ENCODE data around the gene FBXL20. TPM values are rescaled to one million over a fixed set of nuclear protein-coding genes. Genes with fewer than 3 reads are reported as not detected.

FBXL20 gene
- total RNA-seq, 1 donor from 2014 or later = 23.9 TPM

- ATAC-seq (no peak), DNase-seq (no peak)
- H3K4me3 ChIP-seq = no peak overlapping the region
- no peak for TF ChIP-seq CTCF (IDR thresholded peaks at IDR 0.05)
- intact Hi-C loops (cut with DNase I) = no loop called here
- no peak overlapping the region for H3K27ac ChIP-seq
- H3K36me3 ChIP-seq = no peaks in the 10 kb centered on the region
- H3K9me3 ChIP-seq = no peaks in the 10 kb centered on the region
- H3K4me1 ChIP-seq = peaks cover 16% of the 10 kb centered on the region
- peaks cover 51% of the 10 kb centered on the region for H3K27me3 ChIP-seq
These were observed 178.3 kb downstream of the FBXL20 start for GRCh38 chr17:39222866-39223834.

DNA sequence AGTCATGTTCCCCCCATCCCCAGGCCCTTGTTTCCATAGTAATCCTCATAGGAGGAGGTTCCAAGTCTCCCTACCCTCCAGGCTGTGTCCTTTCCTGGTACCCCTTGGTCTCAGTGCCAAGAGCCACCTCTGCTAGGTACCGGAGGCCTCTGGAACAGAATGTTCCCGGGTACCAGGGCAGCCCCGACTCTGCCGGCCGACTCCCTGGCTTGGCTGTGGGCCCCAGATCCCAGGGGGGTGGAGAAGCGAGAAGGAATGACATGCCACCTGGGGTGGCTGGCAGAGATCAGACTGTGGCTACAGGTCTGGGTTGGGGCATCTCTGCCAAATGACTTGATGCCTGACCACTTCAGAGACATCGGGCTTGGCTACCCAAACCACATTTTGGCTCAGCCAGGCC, 179.3 kb downstream of the FBXL20 start:
- H3K27ac ChIP-seq = no peak overlapping the region
- intact Hi-C loops (cut with DNase I) = no loop called here
- no peak for DNase-seq

GRCh38 chr17:39221572-39221971, 179.9 kb downstream of the FBXL20 start:
- no peak for TF ChIP-seq CTCF (IDR thresholded peaks at IDR 0.05)
- intact Hi-C loops (cut with DNase I) = no loop called here
- ATAC-seq (no peak), DNase-seq (peak; percentile 57)
- Histone ChIP-seq H3K27me3 (peaks cover 41% of the 10 kb centered on the region), H3K27ac (no peak overlapping the region), H3K9me3 (no peaks in the 10 kb centered on the region), H3K4me1 (peaks cover 16% of the 10 kb centered on the region), H3K4me3 (no peak overlapping the region), H3K36me3 (no peaks in the 10 kb centered on the region)

More for the DNA sequence above, 179.3 kb downstream of the FBXL20 start:
- Histone ChIP-seq H3K4me1 (peaks cover 16% of the 10 kb centered on the region), H3K27me3 (peaks cover 42% of the 10 kb centered on the region), H3K36me3 (no peaks in the 10 kb centered on the region), H3K4me3 (no peak overlapping the region), H3K9me3 (no peaks in the 10 kb centered on the region)
- no peak for ATAC-seq
- TF ChIP-seq CTCF (IDR thresholded peaks at IDR 0.05) = no peak

GRCh38 chr17:39219647-39220154, 181.7 kb downstream of the FBXL20 start:
- DNase-seq = no peak
- no peak overlapping the region for H3K4me3 ChIP-seq
- peak; percentile 14 for ATAC-seq
- H3K9me3 ChIP-seq = no peaks in the 10 kb centered on the region
- no peak overlapping the region for H3K27ac ChIP-seq
- H3K36me3 ChIP-seq = no peaks in the 10 kb centered on the region
- peaks cover 26% of the 10 kb centered on the region for H3K27me3 ChIP-seq
- peaks cover 2% of the 10 kb centered on the region for H3K4me1 ChIP-seq
- TF ChIP-seq CTCF (IDR thresholded peaks at IDR 0.05) = no peak
- intact Hi-C loops (cut with DNase I) = no loop called here

DNA sequence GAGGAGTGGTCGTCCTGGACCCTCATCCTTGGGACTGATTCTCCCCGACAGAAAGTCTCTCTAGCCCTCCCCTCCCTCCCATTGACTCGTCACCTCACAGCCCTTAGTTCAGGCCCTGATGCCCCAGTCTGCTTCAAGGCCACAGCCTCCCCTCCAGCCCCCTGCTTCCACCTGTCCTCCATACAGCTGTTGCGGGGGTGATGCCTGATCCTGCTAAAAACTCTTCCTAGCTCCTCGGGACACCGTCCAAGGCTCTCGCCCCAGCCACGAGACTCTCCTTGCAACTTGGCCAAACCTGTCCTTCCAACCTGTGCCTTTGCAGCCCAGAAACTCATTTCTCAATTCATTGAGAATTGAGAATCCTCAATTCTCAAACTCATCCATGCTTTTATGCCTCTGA, 182.5 kb downstream of the FBXL20 start:
- DNase-seq (no peak), ATAC-seq (no peak)
- Histone ChIP-seq H3K4me3 (no peak overlapping the region), H3K4me1 (no peaks in the 10 kb centered on the region), H3K27me3 (peaks cover 19% of the 10 kb centered on the region), H3K27ac (no peak overlapping the region), H3K9me3 (no peaks in the 10 kb centered on the region), H3K36me3 (no peaks in the 10 kb centered on the region)
- intact Hi-C loops (cut with DNase I) = no loop called here
- no peak for TF ChIP-seq CTCF (IDR thresholded peaks at IDR 0.05)
